OCI-LY3 (cell line): ENCODE results near the gene ZNF775.

Source experiments
- H2AFZ ChIP-seq: fragments of 200-600, 300-600 bp; shearing (Covaris generic); 2 replicates; pipeline ENCODE4 v1.6.0; 2014; ENCODE audit warnings: antibody characterized with exemption, low read depth, low read length
- H3K27ac ChIP-seq: fragments of 200-600, 300-600 bp; sonication (generic); 2 replicates; pipeline ENCODE4 v1.5.1; 2014; ENCODE audit warnings: mild to moderate bottlenecking, low read length, moderate library complexity, mixed read lengths
- H3K27me3 ChIP-seq: fragments of 200-600, 300-600 bp; sonication (generic); 2 replicates; pipeline ENCODE4 v1.6.1; 2014; ENCODE audit warnings: low read depth, low read length, mixed read lengths
- H3K36me3 ChIP-seq: fragments of 200-600, 300-600 bp; sonication (generic); replicated peaks from 2 replicates; pipeline ENCODE3; 2014; ENCODE audit warnings: low read depth, low read length, mixed read lengths
- H3K4me1 ChIP-seq: fragments of 300-600, 200-600 bp; sonication (generic); 2 replicates; pipeline ENCODE4 v1.6.1; 2014; ENCODE audit warnings: low read length, mixed read lengths
- H3K4me2 ChIP-seq: fragments of 200-600, 300-600 bp; sonication (generic); 2 replicates; pipeline ENCODE4 v1.6.1; 2014; ENCODE audit warnings: low read length, mixed read lengths
- H3K4me3 ChIP-seq: fragments of 300-600, 200-600 bp; sonication (generic); 2 replicates; pipeline ENCODE4 v1.5.1; 2014; ENCODE audit warnings: antibody characterized with exemption, mild to moderate bottlenecking, low read length, moderate library complexity
- H3K79me2 ChIP-seq: fragments of 300-600, 200-600 bp; shearing (Covaris generic); 2 replicates; pipeline ENCODE4 v1.6.1; 2014; ENCODE audit warnings: mild to moderate bottlenecking, low read length, mixed read lengths
- H3K9ac ChIP-seq: fragments of 300-600, 200-600 bp; shearing (Covaris generic); 2 replicates; pipeline ENCODE4 v1.6.0; 2014; ENCODE audit warnings: mild to moderate bottlenecking, low read length, moderate library complexity
- H3K9me3 ChIP-seq: fragments of 200-600, 300-600 bp; shearing (Covaris generic); 2 replicates; pipeline ENCODE4 v1.6.1; 2014; ENCODE audit warnings: low read length, mixed read lengths; ENCODE audit not compliant: insufficient read depth
- H4K20me1 ChIP-seq: fragments of 200-600, 300-600 bp; sonication (generic); 2 replicates; pipeline ENCODE4 v1.6.1; 2016; ENCODE audit warnings: low read length, mixed read lengths; ENCODE audit not compliant: insufficient read depth
- EZH2phosphoT487 ChIP-seq: fragments of 200-600 bp; shearing (Covaris generic); IDR thresholded peaks from 2 replicates; pipeline ENCODE4 v1.6.1; 2018; ENCODE audit warnings: antibody characterized with exemption, mixed run types, low read depth
- TF ChIP-seq, protein P1 (sequence below): fragments of 200-600, 300-600 bp; sonication (generic); IDR thresholded peaks from 2 replicates; pipeline ENCODE4 v1.5.1; 2014; ENCODE audit warnings: antibody characterized with exemption, low read length, low read depth

The ZNF775 gene

GRCh38 chr7:150358988-150359621, 20.0 kb upstream of the ZNF775 start:
- no peak overlapping the region for H3K9ac ChIP-seq
- H3K4me2 ChIP-seq = no peak overlapping the region
- no peak overlapping the region for H3K4me3 ChIP-seq
- no peaks in the 10 kb centered on the region for H3K79me2 ChIP-seq
- H3K27ac ChIP-seq = no peak overlapping the region
- no peaks in the 10 kb centered on the region for H4K20me1 ChIP-seq
- TF ChIP-seq, protein P1, sequence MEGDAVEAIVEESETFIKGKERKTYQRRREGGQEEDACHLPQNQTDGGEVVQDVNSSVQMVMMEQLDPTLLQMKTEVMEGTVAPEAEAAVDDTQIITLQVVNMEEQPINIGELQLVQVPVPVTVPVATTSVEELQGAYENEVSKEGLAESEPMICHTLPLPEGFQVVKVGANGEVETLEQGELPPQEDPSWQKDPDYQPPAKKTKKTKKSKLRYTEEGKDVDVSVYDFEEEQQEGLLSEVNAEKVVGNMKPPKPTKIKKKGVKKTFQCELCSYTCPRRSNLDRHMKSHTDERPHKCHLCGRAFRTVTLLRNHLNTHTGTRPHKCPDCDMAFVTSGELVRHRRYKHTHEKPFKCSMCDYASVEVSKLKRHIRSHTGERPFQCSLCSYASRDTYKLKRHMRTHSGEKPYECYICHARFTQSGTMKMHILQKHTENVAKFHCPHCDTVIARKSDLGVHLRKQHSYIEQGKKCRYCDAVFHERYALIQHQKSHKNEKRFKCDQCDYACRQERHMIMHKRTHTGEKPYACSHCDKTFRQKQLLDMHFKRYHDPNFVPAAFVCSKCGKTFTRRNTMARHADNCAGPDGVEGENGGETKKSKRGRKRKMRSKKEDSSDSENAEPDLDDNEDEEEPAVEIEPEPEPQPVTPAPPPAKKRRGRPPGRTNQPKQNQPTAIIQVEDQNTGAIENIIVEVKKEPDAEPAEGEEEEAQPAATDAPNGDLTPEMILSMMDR = no peak
- no peak for TF ChIP-seq EZH2phosphoT487
- H2AFZ ChIP-seq = no peak overlapping the region
- no peaks in the 10 kb centered on the region for H3K36me3 ChIP-seq
- peaks cover 73% of the 10 kb centered on the region for H3K4me1 ChIP-seq
- H3K9me3 ChIP-seq = no peaks in the 10 kb centered on the region
- no peaks in the 10 kb centered on the region for H3K27me3 ChIP-seq

GRCh38 chr7:150359622-150360362, 19.3 kb upstream of the ZNF775 start:
- no peaks in the 10 kb centered on the region for H4K20me1 ChIP-seq
- no peak overlapping the region for H3K4me2 ChIP-seq
- H3K4me3 ChIP-seq = no peak overlapping the region
- H3K9ac ChIP-seq = no peak overlapping the region
- no peak overlapping the region for H2AFZ ChIP-seq
- no peaks in the 10 kb centered on the region for H3K9me3 ChIP-seq
- no peak overlapping the region for H3K27ac ChIP-seq
- H3K27me3 ChIP-seq = no peaks in the 10 kb centered on the region
- no peaks in the 10 kb centered on the region for H3K36me3 ChIP-seq
- TF ChIP-seq, protein P1 = no peak
- TF ChIP-seq EZH2phosphoT487 = no peak
- peaks cover 80% of the 10 kb centered on the region for H3K4me1 ChIP-seq
- H3K79me2 ChIP-seq = no peaks in the 10 kb centered on the region

DNA sequence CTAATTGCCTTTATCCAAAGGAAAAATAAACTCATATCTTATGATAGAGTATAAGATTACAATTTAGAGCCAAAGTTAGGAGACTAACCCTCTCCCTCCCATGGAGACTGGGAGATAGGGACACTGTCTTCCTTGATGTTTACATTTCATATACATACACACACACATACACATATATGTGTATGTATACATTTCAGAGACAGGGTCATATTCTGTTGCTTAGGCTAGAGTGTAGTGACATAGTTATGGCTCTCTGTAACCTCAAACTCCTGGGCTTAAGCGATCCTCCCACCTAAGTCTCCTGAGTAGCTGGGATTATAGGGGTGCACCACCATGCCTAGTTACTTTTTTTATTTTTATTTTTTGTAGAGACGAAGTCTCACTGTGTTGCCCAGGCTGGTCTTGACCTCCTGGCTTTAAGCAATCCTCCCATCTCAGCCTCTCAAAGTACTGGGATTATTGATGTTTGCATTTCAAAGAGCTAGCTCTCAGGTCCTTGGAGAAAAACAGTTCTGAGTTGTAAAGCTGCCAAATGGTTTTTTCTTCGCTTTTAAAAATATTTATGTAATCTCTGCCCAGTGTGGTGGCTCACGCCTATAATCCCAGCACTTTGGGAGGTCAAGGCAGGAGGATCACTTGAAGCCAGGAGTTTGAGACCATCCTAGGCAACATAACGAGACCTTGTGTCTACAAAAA, 18.6 kb upstream of the ZNF775 start:
- H3K27ac ChIP-seq = no peak overlapping the region
- H3K9me3 ChIP-seq = no peaks in the 10 kb centered on the region
- TF ChIP-seq EZH2phosphoT487 = no peak
- TF ChIP-seq, protein P1 = no peak
- H3K27me3 ChIP-seq = no peaks in the 10 kb centered on the region
- H3K36me3 ChIP-seq = no peaks in the 10 kb centered on the region
- H2AFZ ChIP-seq = no peak overlapping the region
- H3K4me2 ChIP-seq = no peak overlapping the region
- H4K20me1 ChIP-seq = no peaks in the 10 kb centered on the region
- no peaks in the 10 kb centered on the region for H3K79me2 ChIP-seq
- no peak overlapping the region for H3K4me3 ChIP-seq
- no peak overlapping the region for H3K9ac ChIP-seq
- peaks cover 82% of the 10 kb centered on the region for H3K4me1 ChIP-seq

- Histone ChIP-seq H3K27me3 (no peaks in the 10 kb centered on the region), H3K79me2 (no peaks in the 10 kb centered on the region), H4K20me1 (no peaks in the 10 kb centered on the region), H3K4me3 (no peak overlapping the region), H2AFZ (no peak overlapping the region), H3K36me3 (no peaks in the 10 kb centered on the region), H3K9ac (no peak overlapping the region), H3K27ac (no peak overlapping the region), H3K4me2 (no peak overlapping the region), H3K9me3 (no peaks in the 10 kb centered on the region), H3K4me1 (peaks cover 82% of the 10 kb centered on the region)
- TF ChIP-seq, protein P1 = no peak
- TF ChIP-seq EZH2phosphoT487 = no peak
Measured at GRCh38 chr7:150361402-150361801, 17.7 kb upstream of the ZNF775 start.
